ENCODE data around the gene TXNRD2. TPM values are rescaled to one million over a fixed set of nuclear protein-coding genes. Genes with fewer than 3 reads are reported as not detected.
"Not testable (repeated sequence)": the region's sequence is repeated elsewhere in the genome, so short reads cannot be mapped to it uniquely, and the experiment has no call there.

TXNRD2 gene
- total RNA-seq, 4 donors from 2014 or later = 12.1 to 28.9 (median 21.6) TPM

- intact Hi-C loops (cut with DNase I; ENCODE audit: low total_unique reads) = no loop called here
- no peaks in the 10 kb centered on the region for H3K9me3 ChIP-seq
Measured at GRCh38 chr22:19884954-19885751, 56.5 kb downstream of the TXNRD2 start.

GRCh38 chr22:19884161-19884953 is 57.3 kb downstream of the TXNRD2 start:
- Histone ChIP-seq H3K27me3 (no peaks in the 10 kb centered on the region), H3K27ac (no peak overlapping the region), H3K9me3 (no peaks in the 10 kb centered on the region), H3K36me3 (no peaks in the 10 kb centered on the region), H3K4me1 (peaks cover 0 to 17% (median 11%) of the 10 kb centered on the region in 4 donors), H3K4me3 (no peak overlapping the region)
- intact Hi-C loops (cut with DNase I; ENCODE audit: low total_unique reads) = no loop called here
- TF ChIP-seq CTCF (IDR thresholded peaks at IDR 0.05) = no peak
- TF ChIP-seq POLR2AphosphoS5 (IDR thresholded peaks at IDR 0.05) = no peak
- TF ChIP-seq EP300 (IDR thresholded peaks at IDR 0.05; ENCODE audit: low read depth) = no peak
- TF ChIP-seq POLR2A (IDR thresholded peaks at IDR 0.05) = no peak
- 91% methylated on average over 15 of the region's 15 CpGs; no CpG with 5 or more reads in 1 of the 2 donors for whole genome bisulfite sequencing, 2 donors (ENCODE audit: low coverage in 1 of 2)
- in situ Hi-C loops (cut with MboI; ENCODE audit: low pct_ligation_motif_present in 1 of 4, low pct_unique_long_range_greater_than_20kb in 1 of 4, low sequenced_read_pairs in 3 of 4) = no loop called here
- DNase-seq = no peak

More at GRCh38 chr22:19884954-19885751, 56.5 kb downstream of the TXNRD2 start:
- no peaks in the 10 kb centered on the region for H3K27me3 ChIP-seq
- in situ Hi-C loops (cut with MboI; ENCODE audit: low pct_ligation_motif_present in 1 of 4, low pct_unique_long_range_greater_than_20kb in 1 of 4, low sequenced_read_pairs in 3 of 4) = no loop called here
- no peak for TF ChIP-seq CTCF (IDR thresholded peaks at IDR 0.05)
- no peak overlapping the region for H3K27ac ChIP-seq
- no peak for DNase-seq
- H3K36me3 ChIP-seq = no peaks in the 10 kb centered on the region
- H3K4me1 ChIP-seq = peaks cover 0 to 17% (median 11%) of the 10 kb centered on the region in 4 donors
- 90 to 100% methylated on average over 4 to 26 of the region's 26 CpGs for WGBS, 2 donors (ENCODE audit: low coverage in 1 of 2)
- no peak overlapping the region for H3K4me3 ChIP-seq

- H3K9me3 ChIP-seq; DNase-seq; H3K27ac ChIP-seq; H3K36me3 ChIP-seq; intact Hi-C loops (cut with DNase I; ENCODE audit: low total_unique reads); H3K27me3 ChIP-seq; in situ Hi-C loops (cut with MboI; ENCODE audit: low pct_ligation_motif_present in 1 of 4, low pct_unique_long_range_greater_than_20kb in 1 of 4, low sequenced_read_pairs in 3 of 4); H3K4me3 ChIP-seq: not testable (repeated sequence)
- WGBS, 2 donors (ENCODE audit: low coverage in 1 of 2) = 80 to 97% methylated on average over 1 to 8 of the region's 8 CpGs
- H3K4me1 ChIP-seq = peaks cover 0 to 17% (median 11%) of the 10 kb centered on the region in 4 donors
Measured at GRCh38 chr22:19883446-19883845, 58.2 kb downstream of the TXNRD2 start.

- in situ Hi-C loops (cut with MboI; ENCODE audit: low pct_ligation_motif_present in 1 of 4, low pct_unique_long_range_greater_than_20kb in 1 of 4, low sequenced_read_pairs in 3 of 4) (no loop called here), intact Hi-C loops (cut with DNase I; ENCODE audit: low total_unique reads) (no loop called here)
- peak overlapping the region in 2 of 4 donors; percentile 56 to 59 for H3K27ac ChIP-seq
- peaks cover 0 to 17% (median 11%) of the 10 kb centered on the region in 4 donors for H3K4me1 ChIP-seq
- no peak for DNase-seq
- no peaks in the 10 kb centered on the region for H3K36me3 ChIP-seq
- H3K4me3 ChIP-seq = no peak overlapping the region
- no peaks in the 10 kb centered on the region for H3K9me3 ChIP-seq
- 88% methylated on average over 23 of the region's 26 CpGs; no CpG with 5 or more reads in 1 of the 2 donors for whole genome bisulfite sequencing, 2 donors (ENCODE audit: low coverage in 1 of 2)
- no peaks in the 10 kb centered on the region for H3K27me3 ChIP-seq
- TF ChIP-seq EP300 (IDR thresholded peaks at IDR 0.05; ENCODE audit: low read depth) (no peak), CTCF (IDR thresholded peaks at IDR 0.05) (no peak), POLR2AphosphoS5 (IDR thresholded peaks at IDR 0.05) (no peak), POLR2A (IDR thresholded peaks at IDR 0.05) (no peak)
Measured at GRCh38 chr22:19882446-19883381, 58.9 kb downstream of the TXNRD2 start.
